Hepatocyte (in vitro differentiated cells): ENCODE data around the gene NXNL1.

ENCODE experiments used
- CTCF ChIP-seq: fragments of 200-600 bp; sonication (generic); IDR thresholded peaks from 2 replicates; pipeline ENCODE4 v1.5.1; 2016; ENCODE audit warnings: antibody characterized with exemption, mild to moderate bottlenecking; ENCODE audit not compliant: poor library complexity
- EZH2 ChIP-seq: fragments of 200-600 bp; sonication (generic); IDR thresholded peaks from 2 replicates; pipeline ENCODE4 v1.6.1; 2016; ENCODE audit warnings: antibody characterized with exemption, mild to moderate bottlenecking, borderline replicate concordance

- TF ChIP-seq CTCF = no peak
- no peak for TF ChIP-seq EZH2
These were observed 23.9 kb upstream of the NXNL1 start for GRCh38 chr19:17484520-17485185.
